ENCODE data around the gene SMIM7.

Gene SMIM7

GRCh38 chr19:16620584-16620983, 39.4 kb downstream of the SMIM7 start:
- Histone ChIP-seq H2BK120ac (ENCODE audit: low read depth, low read length) (no peak overlapping the region), H3K79me1 (ENCODE audit: low read length) (peaks cover 72% of the 10 kb centered on the region), H3K36me3 (ENCODE audit: control insufficient read depth, insufficient read depth, low read length) (peaks cover 2% of the 10 kb centered on the region), H3K4me2 (ENCODE audit: low read length) (no peak overlapping the region), H3K4ac (ENCODE audit: low read depth, low read length) (no peak overlapping the region), H3K9ac (ENCODE audit: low read length) (no peak overlapping the region), H3K18ac (ENCODE audit: low read length) (no peak overlapping the region), H3K23ac (ENCODE audit: low read length) (no peak overlapping the region), H4K8ac (ENCODE audit: low read depth, low read length) (no peak overlapping the region), H3K56ac (ENCODE audit: low read length) (no peak overlapping the region), H2AK5ac (ENCODE audit: low read length) (no peak overlapping the region), H2BK5ac (ENCODE audit: low read length) (no peak overlapping the region), H3K27me3 (ENCODE audit: insufficient read depth, low read length, poor library complexity) (no peaks in the 10 kb centered on the region), H3K4me1 (ENCODE audit: control insufficient read depth, low read depth, low read length) (peaks cover 4% of the 10 kb centered on the region), H2BK15ac (replicated peaks; ENCODE audit: low read depth) (no peak overlapping the region), H3K79me2 (ENCODE audit: control insufficient read depth, insufficient read depth, low read length) (peaks cover 100% of the 10 kb centered on the region), H4K5ac (ENCODE audit: low read length) (no peak overlapping the region), H3K27ac (ENCODE audit: low read depth, low read length) (no peak overlapping the region), H3K4me3 (ENCODE audit: low read length) (no peak overlapping the region)
- no CpG with 5 or more reads among the region's 3 CpGs for WGBS (ENCODE audit: extremely low coverage, insufficient coverage, low lambda C conversion rate)
- no peak for DNase-seq

DNA sequence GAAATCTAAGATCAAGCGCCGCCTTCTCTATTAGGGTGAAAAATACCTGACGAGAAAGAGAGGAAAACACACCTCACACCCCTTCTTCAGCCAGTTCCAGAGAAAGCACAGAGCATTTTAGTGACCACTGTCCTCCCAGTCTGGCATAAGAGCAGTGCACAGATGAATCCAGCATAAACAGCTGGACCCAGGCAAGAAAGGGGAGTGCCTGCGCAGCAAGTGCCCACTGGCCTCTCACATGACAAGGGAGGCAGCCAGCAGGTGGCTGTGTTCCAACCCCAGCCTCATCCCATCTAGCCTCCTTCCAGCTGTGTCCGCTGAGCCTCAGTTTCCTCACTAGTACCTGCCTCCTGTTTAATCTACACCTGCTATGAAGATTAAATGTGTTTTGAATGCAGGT, 39.9 kb downstream of the SMIM7 start:
- H4K5ac ChIP-seq (ENCODE audit: low read length) = no peak overlapping the region
- no CpG with 5 or more reads among the region's 5 CpGs for WGBS (ENCODE audit: extremely low coverage, insufficient coverage, low lambda C conversion rate)
- H3K9ac ChIP-seq (ENCODE audit: low read length) = no peak overlapping the region
- no peak for DNase-seq
- H2BK15ac ChIP-seq (replicated peaks; ENCODE audit: low read depth) = no peak overlapping the region
- H2AK5ac ChIP-seq (ENCODE audit: low read length) = no peak overlapping the region
- H3K79me2 ChIP-seq (ENCODE audit: control insufficient read depth, insufficient read depth, low read length) = peaks cover 97% of the 10 kb centered on the region
- no peak overlapping the region for H3K4me2 ChIP-seq (ENCODE audit: low read length)
- H3K27ac ChIP-seq (ENCODE audit: low read depth, low read length) = no peak overlapping the region
- peaks cover 73% of the 10 kb centered on the region for H3K79me1 ChIP-seq (ENCODE audit: low read length)
- no peak overlapping the region for H2BK5ac ChIP-seq (ENCODE audit: low read length)
- no peak overlapping the region for H3K23ac ChIP-seq (ENCODE audit: low read length)
- peaks cover 6% of the 10 kb centered on the region for H3K4me1 ChIP-seq (ENCODE audit: control insufficient read depth, low read depth, low read length)
- no peaks in the 10 kb centered on the region for H3K27me3 ChIP-seq (ENCODE audit: insufficient read depth, low read length, poor library complexity)
- peaks cover 2% of the 10 kb centered on the region for H3K36me3 ChIP-seq (ENCODE audit: control insufficient read depth, insufficient read depth, low read length)
- H3K4ac ChIP-seq (ENCODE audit: low read depth, low read length) = no peak overlapping the region
- H4K8ac ChIP-seq (ENCODE audit: low read depth, low read length) = no peak overlapping the region
- no peak overlapping the region for H3K18ac ChIP-seq (ENCODE audit: low read length)
- H3K56ac ChIP-seq (ENCODE audit: low read length) = no peak overlapping the region
- no peak overlapping the region for H3K4me3 ChIP-seq (ENCODE audit: low read length)
- H2BK120ac ChIP-seq (ENCODE audit: low read depth, low read length) = no peak overlapping the region

GRCh38 chr19:16619457-16619856, 40.5 kb downstream of the SMIM7 start:
- no peak overlapping the region for H4K5ac ChIP-seq (ENCODE audit: low read length)
- no peak overlapping the region for H3K27ac ChIP-seq (ENCODE audit: low read depth, low read length)
- H4K8ac ChIP-seq (ENCODE audit: low read depth, low read length) = no peak overlapping the region
- H3K79me1 ChIP-seq (ENCODE audit: low read length) = peaks cover 75% of the 10 kb centered on the region
- H3K9ac ChIP-seq (ENCODE audit: low read length) = no peak overlapping the region
- H3K56ac ChIP-seq (ENCODE audit: low read length) = no peak overlapping the region
- H3K4me1 ChIP-seq (ENCODE audit: control insufficient read depth, low read depth, low read length) = peaks cover 6% of the 10 kb centered on the region
- H3K36me3 ChIP-seq (ENCODE audit: control insufficient read depth, insufficient read depth, low read length) = no peaks in the 10 kb centered on the region
- no peak overlapping the region for H2BK15ac ChIP-seq (replicated peaks; ENCODE audit: low read depth)
- no peak overlapping the region for H3K4me3 ChIP-seq (ENCODE audit: low read length)
- no peak for DNase-seq
- peaks cover 97% of the 10 kb centered on the region for H3K79me2 ChIP-seq (ENCODE audit: control insufficient read depth, insufficient read depth, low read length)
- no peak overlapping the region for H3K4ac ChIP-seq (ENCODE audit: low read depth, low read length)
- WGBS (ENCODE audit: extremely low coverage, insufficient coverage, low lambda C conversion rate) = no CpG with 5 or more reads among the region's 7 CpGs
- no peak overlapping the region for H2BK120ac ChIP-seq (ENCODE audit: low read depth, low read length)
- H3K23ac ChIP-seq (ENCODE audit: low read length) = no peak overlapping the region
- H3K18ac ChIP-seq (ENCODE audit: low read length) = no peak overlapping the region
- no peak overlapping the region for H2AK5ac ChIP-seq (ENCODE audit: low read length)
- no peak overlapping the region for H2BK5ac ChIP-seq (ENCODE audit: low read length)
- H3K27me3 ChIP-seq (ENCODE audit: insufficient read depth, low read length, poor library complexity) = no peaks in the 10 kb centered on the region
- H3K4me2 ChIP-seq (ENCODE audit: low read length) = no peak overlapping the region

DNA sequence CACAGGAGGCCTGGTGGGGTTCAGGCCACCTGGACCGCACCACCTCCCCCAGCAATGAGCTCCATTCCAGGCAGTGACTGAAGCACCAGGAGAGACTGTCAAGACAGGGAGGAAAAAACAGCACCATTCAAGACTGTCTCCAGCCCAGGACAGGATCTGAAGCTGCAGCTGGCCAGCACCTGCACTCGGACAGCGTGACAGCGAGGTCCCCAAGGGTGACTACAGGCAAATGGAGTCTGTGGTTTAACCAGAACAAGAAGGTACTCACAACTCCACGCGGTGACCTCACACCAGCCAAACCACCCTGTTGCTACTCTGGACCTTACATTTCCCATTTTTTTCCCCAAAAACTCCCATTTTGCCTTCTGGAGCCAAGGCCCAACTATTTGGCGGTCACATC, 41.7 kb downstream of the SMIM7 start:
- no peak overlapping the region for H2BK120ac ChIP-seq (ENCODE audit: low read depth, low read length)
- no peak overlapping the region for H3K4ac ChIP-seq (ENCODE audit: low read depth, low read length)
- H2BK5ac ChIP-seq (ENCODE audit: low read length) = no peak overlapping the region
- H4K8ac ChIP-seq (ENCODE audit: low read depth, low read length) = no peak overlapping the region
- H3K18ac ChIP-seq (ENCODE audit: low read length) = no peak overlapping the region
- H3K9ac ChIP-seq (ENCODE audit: low read length) = no peak overlapping the region
- peaks cover 74% of the 10 kb centered on the region for H3K79me1 ChIP-seq (ENCODE audit: low read length)
- H3K23ac ChIP-seq (ENCODE audit: low read length) = no peak overlapping the region
- no peaks in the 10 kb centered on the region for H3K27me3 ChIP-seq (ENCODE audit: insufficient read depth, low read length, poor library complexity)
- no CpG with 5 or more reads among the region's 7 CpGs for WGBS (ENCODE audit: extremely low coverage, insufficient coverage, low lambda C conversion rate)
- peaks cover 6% of the 10 kb centered on the region for H3K4me1 ChIP-seq (ENCODE audit: control insufficient read depth, low read depth, low read length)
- no peak overlapping the region for H3K4me2 ChIP-seq (ENCODE audit: low read length)
- H2BK15ac ChIP-seq (replicated peaks; ENCODE audit: low read depth) = no peak overlapping the region
- no peak overlapping the region for H3K4me3 ChIP-seq (ENCODE audit: low read length)
- H3K36me3 ChIP-seq (ENCODE audit: control insufficient read depth, insufficient read depth, low read length) = no peaks in the 10 kb centered on the region
- peaks cover 95% of the 10 kb centered on the region for H3K79me2 ChIP-seq (ENCODE audit: control insufficient read depth, insufficient read depth, low read length)
- H2AK5ac ChIP-seq (ENCODE audit: low read length) = no peak overlapping the region
- H4K5ac ChIP-seq (ENCODE audit: low read length) = no peak overlapping the region
- no peak for DNase-seq
- H3K56ac ChIP-seq (ENCODE audit: low read length) = no peak overlapping the region
- H3K27ac ChIP-seq (ENCODE audit: low read depth, low read length) = no peak overlapping the region

DNA sequence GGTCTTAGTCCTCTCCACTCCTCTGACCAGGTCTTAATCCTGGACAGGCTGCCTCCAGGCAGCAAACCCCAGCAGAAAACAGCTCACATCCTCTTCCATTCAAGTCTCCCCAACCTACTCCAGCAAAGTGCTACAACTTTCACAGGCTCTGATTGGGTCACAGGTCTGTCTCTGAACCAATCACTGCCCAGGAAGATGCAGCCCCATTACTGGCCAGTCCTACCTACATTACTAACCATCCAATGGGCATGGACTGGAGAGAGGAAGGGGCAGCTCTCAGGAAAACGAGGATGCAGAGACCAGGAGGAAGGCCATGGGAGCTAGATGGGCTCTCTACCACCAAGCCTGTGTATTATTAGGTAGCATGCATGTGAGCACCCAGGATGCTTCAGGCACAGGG, 44.1 kb downstream of the SMIM7 start:
- no peak overlapping the region for H3K9ac ChIP-seq (ENCODE audit: low read length)
- DNase-seq = peak; percentile 47
- peaks cover 6% of the 10 kb centered on the region for H3K4me1 ChIP-seq (ENCODE audit: control insufficient read depth, low read depth, low read length)
- no peaks in the 10 kb centered on the region for H3K27me3 ChIP-seq (ENCODE audit: insufficient read depth, low read length, poor library complexity)
- H3K79me2 ChIP-seq (ENCODE audit: control insufficient read depth, insufficient read depth, low read length) = peaks cover 91% of the 10 kb centered on the region
- no peak overlapping the region for H3K56ac ChIP-seq (ENCODE audit: low read length)
- no peak overlapping the region for H2AK5ac ChIP-seq (ENCODE audit: low read length)
- H3K23ac ChIP-seq (ENCODE audit: low read length) = no peak overlapping the region
- no peaks in the 10 kb centered on the region for H3K36me3 ChIP-seq (ENCODE audit: control insufficient read depth, insufficient read depth, low read length)
- H4K5ac ChIP-seq (ENCODE audit: low read length) = no peak overlapping the region
- no peak overlapping the region for H2BK120ac ChIP-seq (ENCODE audit: low read depth, low read length)
- no peak overlapping the region for H2BK15ac ChIP-seq (replicated peaks; ENCODE audit: low read depth)
- H2BK5ac ChIP-seq (ENCODE audit: low read length) = no peak overlapping the region
- H3K27ac ChIP-seq (ENCODE audit: low read depth, low read length) = no peak overlapping the region
- no CpG with 5 or more reads among the region's 1 CpG for WGBS (ENCODE audit: extremely low coverage, insufficient coverage, low lambda C conversion rate)
- peaks cover 72% of the 10 kb centered on the region for H3K79me1 ChIP-seq (ENCODE audit: low read length)
- H3K4ac ChIP-seq (ENCODE audit: low read depth, low read length) = no peak overlapping the region
- H3K4me2 ChIP-seq (ENCODE audit: low read length) = no peak overlapping the region
- H3K18ac ChIP-seq (ENCODE audit: low read length) = no peak overlapping the region
- H3K4me3 ChIP-seq (ENCODE audit: low read length) = no peak overlapping the region
- H4K8ac ChIP-seq (ENCODE audit: low read depth, low read length) = no peak overlapping the region

- H2BK5ac ChIP-seq (ENCODE audit: low read length) = no peak overlapping the region
- H3K27ac ChIP-seq (ENCODE audit: low read depth, low read length) = no peak overlapping the region
- H3K4me3 ChIP-seq (ENCODE audit: low read length) = no peak overlapping the region
- H4K8ac ChIP-seq (ENCODE audit: low read depth, low read length) = no peak overlapping the region
- no peak overlapping the region for H2BK120ac ChIP-seq (ENCODE audit: low read depth, low read length)
- H3K79me2 ChIP-seq (ENCODE audit: control insufficient read depth, insufficient read depth, low read length) = peaks cover 87% of the 10 kb centered on the region
- peak overlapping the region; percentile 19 for H3K9ac ChIP-seq (ENCODE audit: low read length)
- peak; percentile 63 for DNase-seq
- no peaks in the 10 kb centered on the region for H3K36me3 ChIP-seq (ENCODE audit: control insufficient read depth, insufficient read depth, low read length)
- H3K4me1 ChIP-seq (ENCODE audit: control insufficient read depth, low read depth, low read length) = peaks cover 6% of the 10 kb centered on the region
- no CpG with 5 or more reads among the region's 2 CpGs for WGBS (ENCODE audit: extremely low coverage, insufficient coverage, low lambda C conversion rate)
- H3K27me3 ChIP-seq (ENCODE audit: insufficient read depth, low read length, poor library complexity) = no peaks in the 10 kb centered on the region
- H3K18ac ChIP-seq (ENCODE audit: low read length) = no peak overlapping the region
- H4K5ac ChIP-seq (ENCODE audit: low read length) = no peak overlapping the region
- peaks cover 70% of the 10 kb centered on the region for H3K79me1 ChIP-seq (ENCODE audit: low read length)
- no peak overlapping the region for H2AK5ac ChIP-seq (ENCODE audit: low read length)
- no peak overlapping the region for H3K4ac ChIP-seq (ENCODE audit: low read depth, low read length)
- no peak overlapping the region for H3K4me2 ChIP-seq (ENCODE audit: low read length)
- H2BK15ac ChIP-seq (replicated peaks; ENCODE audit: low read depth) = no peak overlapping the region
- H3K56ac ChIP-seq (ENCODE audit: low read length) = no peak overlapping the region
- H3K23ac ChIP-seq (ENCODE audit: low read length) = no peak overlapping the region
Measured at GRCh38 chr19:16614941-16615340, 45.0 kb downstream of the SMIM7 start.

Measured in mesendoderm (in vitro differentiated cells).